Measurements from ENCODE around the gene GOLGA7B. TPM values are rescaled to one million over a fixed set of nuclear protein-coding genes. Genes with fewer than 3 reads are reported as not detected.

GOLGA7B gene
- total RNA-seq, 1 experiment from 2014 or later = 1.1 TPM

DNA sequence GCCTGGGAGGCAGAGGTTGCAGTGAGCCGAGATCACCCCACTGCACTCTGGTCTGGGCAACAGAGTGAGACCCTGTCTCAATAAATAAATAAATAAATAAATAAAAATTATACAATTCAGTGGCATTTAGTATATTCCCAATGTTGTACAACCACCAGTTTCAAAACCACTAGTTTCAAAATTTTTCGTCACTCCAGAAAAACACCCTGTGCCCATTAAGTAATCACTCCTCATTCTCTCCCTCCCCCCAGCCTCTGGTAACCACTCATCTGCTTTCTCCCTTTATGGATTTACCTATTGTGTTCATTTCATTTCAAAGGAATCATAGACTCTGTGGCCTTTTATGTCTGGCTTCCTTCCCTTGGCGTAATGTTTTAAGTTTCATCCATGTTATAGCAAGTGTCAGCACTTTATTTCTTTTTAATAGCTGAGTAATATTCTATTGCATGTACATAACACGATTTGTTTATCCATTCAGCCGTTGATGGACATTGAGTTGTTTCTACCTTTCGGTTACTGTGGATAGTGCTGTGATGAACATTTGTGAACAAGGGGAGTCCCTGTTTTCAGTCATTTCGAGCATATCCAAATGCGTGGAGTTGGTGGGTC is 29.4 kb upstream of the GOLGA7B start:
- POLR2A ChIA-PET (ENCODE audit: unreplicated experiment) = no interaction called here
- no peak overlapping the region for H3K4me2 ChIP-seq
- no peaks in the 10 kb centered on the region for H3K27me3 ChIP-seq (ENCODE audit: insufficient read depth, low read depth)
- H4K20me1 ChIP-seq (ENCODE audit: insufficient read depth) = no peaks in the 10 kb centered on the region
- H3K9me3 ChIP-seq (ENCODE audit: insufficient read depth, low read depth) = no peaks in the 10 kb centered on the region
- intact Hi-C loops (cut with micrococcal nuclease; ENCODE audit: unreplicated experiment) = no loop called here
- CTCF ChIA-PET = no interaction called here
- no peak overlapping the region for H3K4me3 ChIP-seq
- TF ChIP-seq EZH2 (IDR thresholded peaks at IDR 0.05; ENCODE audit: low read depth) (no peak), CTCF (conservative IDR thresholded peaks at IDR 0.05) (no peak)
- no TSS peak for BruUV-seq (replicated peaks)
- H3K79me2 ChIP-seq (ENCODE audit: low read depth) = no peaks in the 10 kb centered on the region
- no peaks in the 10 kb centered on the region for H3K9me2 ChIP-seq (ENCODE audit: insufficient read depth)
- no peak for DNase-seq
- H3K27ac ChIP-seq = no peak overlapping the region
- no peaks in the 10 kb centered on the region for H3K36me3 ChIP-seq (ENCODE audit: low read depth)
- no peak overlapping the region for H2AFZ ChIP-seq
- H3F3A ChIP-seq (ENCODE audit: insufficient read depth, low read depth) = peaks cover 9% of the 10 kb centered on the region; the same call in 1 of the 2 replicates
- peaks cover 25% of the 10 kb centered on the region for H3K4me1 ChIP-seq (replicated peaks; ENCODE audit: insufficient read depth)

DNA sequence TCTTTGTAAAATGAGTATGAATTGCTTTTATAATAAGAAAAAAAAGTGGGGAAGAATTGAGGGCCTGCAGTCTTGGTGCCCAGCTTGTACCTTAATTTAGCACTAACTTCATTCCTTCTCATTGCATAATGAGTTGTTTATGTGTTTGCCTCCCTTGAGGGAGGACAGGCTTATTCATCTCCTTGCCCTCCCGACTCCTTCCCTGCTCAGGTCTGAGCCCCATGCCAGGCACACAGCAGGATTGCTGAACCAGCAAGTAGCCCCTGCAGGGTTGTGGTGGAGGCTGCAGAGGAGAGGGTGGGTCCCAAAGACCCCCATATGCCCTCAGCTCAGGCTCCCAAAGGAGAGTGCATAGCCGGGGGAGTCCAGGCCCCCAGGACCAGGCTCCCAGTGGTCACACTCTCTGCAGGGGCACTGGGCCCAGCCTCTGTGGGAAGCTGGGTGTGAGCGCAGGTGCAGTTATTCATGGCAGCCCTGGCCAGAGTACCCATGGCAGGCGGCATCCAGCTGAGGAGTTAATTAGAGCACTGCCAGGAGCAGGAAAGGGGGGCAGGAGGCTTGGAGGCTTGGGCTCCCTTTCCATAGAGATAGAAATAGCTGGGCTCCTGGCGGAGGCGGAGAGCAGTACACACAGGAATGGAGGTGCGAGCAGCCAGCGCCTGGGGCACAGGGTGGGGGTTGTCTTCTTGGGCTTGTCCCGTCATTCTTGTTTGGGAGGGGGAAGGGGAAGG is 28.2 kb upstream of the GOLGA7B start:
- CTCF ChIA-PET = no interaction called here
- POLR2A ChIA-PET (ENCODE audit: unreplicated experiment) = no interaction called here
- intact Hi-C loops (cut with micrococcal nuclease; ENCODE audit: unreplicated experiment) = no loop called here
- Histone ChIP-seq H3K9me2 (ENCODE audit: insufficient read depth) (no peaks in the 10 kb centered on the region), H4K20me1 (ENCODE audit: insufficient read depth) (no peaks in the 10 kb centered on the region), H3K79me2 (ENCODE audit: low read depth) (no peaks in the 10 kb centered on the region), H3K4me3 (no peak overlapping the region), H3K27me3 (ENCODE audit: insufficient read depth, low read depth) (no peaks in the 10 kb centered on the region), H3K9me3 (ENCODE audit: insufficient read depth, low read depth) (no peaks in the 10 kb centered on the region), H2AFZ (no peak overlapping the region), H3K36me3 (ENCODE audit: low read depth) (no peaks in the 10 kb centered on the region), H3K27ac (peak overlapping the region; percentile 58), H3K4me1 (replicated peaks; ENCODE audit: insufficient read depth) (peaks cover 25% of the 10 kb centered on the region), H3K4me2 (peak overlapping the region; percentile 58; the same call in 1 of the 2 replicates), H3F3A (ENCODE audit: insufficient read depth, low read depth) (peaks cover 9% of the 10 kb centered on the region; the same call in 1 of the 2 replicates)
- DNase-seq = no peak
- no peak for TF ChIP-seq CTCF (conservative IDR thresholded peaks at IDR 0.05)
- TF ChIP-seq EZH2 (IDR thresholded peaks at IDR 0.05; ENCODE audit: low read depth) = no peak
- no TSS peak for BruUV-seq (replicated peaks)

DNA sequence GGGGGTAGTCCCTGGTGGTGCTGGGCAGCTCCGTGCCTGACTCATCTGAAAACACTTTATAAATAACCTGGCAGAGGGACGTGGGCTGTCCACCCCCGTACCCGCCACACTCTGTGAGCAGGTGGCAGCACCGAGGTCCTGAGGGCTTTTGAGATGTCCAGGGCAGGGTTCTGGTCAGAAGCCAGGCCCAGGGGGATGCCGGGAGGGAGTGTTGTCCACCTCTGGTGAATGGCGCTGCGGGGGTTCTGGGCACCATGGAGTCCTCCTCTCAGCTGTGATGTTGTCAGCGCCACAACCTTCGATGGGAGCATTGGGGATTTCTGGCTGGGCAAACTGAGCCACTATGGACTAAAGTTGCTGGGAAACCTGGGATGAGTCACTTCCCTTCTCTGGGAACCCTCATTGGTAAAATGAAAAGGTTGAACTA is 27.4 kb upstream of the GOLGA7B start:
- CTCF ChIA-PET = no interaction called here
- TF ChIP-seq EZH2 (IDR thresholded peaks at IDR 0.05; ENCODE audit: low read depth) = no peak
- no peaks in the 10 kb centered on the region for H3K79me2 ChIP-seq (ENCODE audit: low read depth)
- no peaks in the 10 kb centered on the region for H3K9me3 ChIP-seq (ENCODE audit: insufficient read depth, low read depth)
- no peaks in the 10 kb centered on the region for H3K36me3 ChIP-seq (ENCODE audit: low read depth)
- no peaks in the 10 kb centered on the region for H4K20me1 ChIP-seq (ENCODE audit: insufficient read depth)
- H3F3A ChIP-seq (ENCODE audit: insufficient read depth, low read depth) = peaks cover 9% of the 10 kb centered on the region; the same call in 1 of the 2 replicates
- intact Hi-C loops (cut with micrococcal nuclease; ENCODE audit: unreplicated experiment) = no loop called here
- H3K27ac ChIP-seq = peak overlapping the region; percentile 58
- no TSS peak for BruUV-seq (replicated peaks)
- DNase-seq = peak; percentile 32 to 42
- H3K4me3 ChIP-seq = no peak overlapping the region
- H3K9me2 ChIP-seq (ENCODE audit: insufficient read depth) = no peaks in the 10 kb centered on the region
- peak overlapping the region; percentile 58 for H3K4me2 ChIP-seq
- H2AFZ ChIP-seq = no peak overlapping the region
- no peaks in the 10 kb centered on the region for H3K27me3 ChIP-seq (ENCODE audit: insufficient read depth, low read depth)
- POLR2A ChIA-PET (ENCODE audit: unreplicated experiment) = no interaction called here
- peaks cover 27% of the 10 kb centered on the region for H3K4me1 ChIP-seq (replicated peaks; ENCODE audit: insufficient read depth)
